Measurements from ENCODE around the gene AMFR.

DNA sequence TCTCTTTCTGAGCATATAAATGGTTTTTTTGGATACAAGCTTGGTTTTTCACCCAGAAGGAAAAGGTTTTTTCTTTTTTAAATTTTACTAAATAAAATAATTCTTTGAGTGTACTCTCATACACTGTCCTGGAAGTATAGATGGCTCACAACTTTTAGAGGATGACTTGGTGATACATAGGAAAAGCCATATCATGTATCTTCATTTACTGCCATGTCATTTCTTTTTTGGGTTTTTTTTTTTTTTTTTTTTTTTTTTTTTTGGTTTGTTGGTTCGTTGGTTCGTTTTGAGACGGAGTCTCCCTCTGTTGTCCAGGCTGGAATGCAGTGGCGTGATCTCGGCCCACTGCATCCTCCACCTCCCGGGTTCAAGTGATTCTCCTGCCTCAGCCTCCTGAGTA, 37.8 kb upstream of the AMFR start:
- no peak for TF ChIP-seq POLR2AphosphoS5 (IDR thresholded peaks at IDR 0.05; ENCODE audit: low read depth, low read length)
- TF ChIP-seq, protein P1, sequence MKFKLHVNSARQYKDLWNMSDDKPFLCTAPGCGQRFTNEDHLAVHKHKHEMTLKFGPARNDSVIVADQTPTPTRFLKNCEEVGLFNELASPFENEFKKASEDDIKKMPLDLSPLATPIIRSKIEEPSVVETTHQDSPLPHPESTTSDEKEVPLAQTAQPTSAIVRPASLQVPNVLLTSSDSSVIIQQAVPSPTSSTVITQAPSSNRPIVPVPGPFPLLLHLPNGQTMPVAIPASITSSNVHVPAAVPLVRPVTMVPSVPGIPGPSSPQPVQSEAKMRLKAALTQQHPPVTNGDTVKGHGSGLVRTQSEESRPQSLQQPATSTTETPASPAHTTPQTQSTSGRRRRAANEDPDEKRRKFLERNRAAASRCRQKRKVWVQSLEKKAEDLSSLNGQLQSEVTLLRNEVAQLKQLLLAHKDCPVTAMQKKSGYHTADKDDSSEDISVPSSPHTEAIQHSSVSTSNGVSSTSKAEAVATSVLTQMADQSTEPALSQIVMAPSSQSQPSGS (IDR thresholded peaks at IDR 0.05; ENCODE audit: low read length) = no peak
- TF ChIP-seq, protein P2, sequence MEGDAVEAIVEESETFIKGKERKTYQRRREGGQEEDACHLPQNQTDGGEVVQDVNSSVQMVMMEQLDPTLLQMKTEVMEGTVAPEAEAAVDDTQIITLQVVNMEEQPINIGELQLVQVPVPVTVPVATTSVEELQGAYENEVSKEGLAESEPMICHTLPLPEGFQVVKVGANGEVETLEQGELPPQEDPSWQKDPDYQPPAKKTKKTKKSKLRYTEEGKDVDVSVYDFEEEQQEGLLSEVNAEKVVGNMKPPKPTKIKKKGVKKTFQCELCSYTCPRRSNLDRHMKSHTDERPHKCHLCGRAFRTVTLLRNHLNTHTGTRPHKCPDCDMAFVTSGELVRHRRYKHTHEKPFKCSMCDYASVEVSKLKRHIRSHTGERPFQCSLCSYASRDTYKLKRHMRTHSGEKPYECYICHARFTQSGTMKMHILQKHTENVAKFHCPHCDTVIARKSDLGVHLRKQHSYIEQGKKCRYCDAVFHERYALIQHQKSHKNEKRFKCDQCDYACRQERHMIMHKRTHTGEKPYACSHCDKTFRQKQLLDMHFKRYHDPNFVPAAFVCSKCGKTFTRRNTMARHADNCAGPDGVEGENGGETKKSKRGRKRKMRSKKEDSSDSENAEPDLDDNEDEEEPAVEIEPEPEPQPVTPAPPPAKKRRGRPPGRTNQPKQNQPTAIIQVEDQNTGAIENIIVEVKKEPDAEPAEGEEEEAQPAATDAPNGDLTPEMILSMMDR (IDR thresholded peaks at IDR 0.05; ENCODE audit: control extremely low read depth in 1 of 3, insufficient read depth in 1 of 3, low read depth in 1 of 3, low read length in 3 of 3) = no peak
- TF ChIP-seq NRF1 (IDR thresholded peaks at IDR 0.05; ENCODE audit: low read depth, low read length) = no peak
- TF ChIP-seq EZH2 (IDR thresholded peaks at IDR 0.05; ENCODE audit: low read depth, low read length, severe bottlenecking) = no peak
- TF ChIP-seq EP300 (IDR thresholded peaks at IDR 0.05; ENCODE audit: borderline replicate concordance in 1 of 2, low read depth in 2 of 2, low read length in 2 of 2) = no peak
